Left forelimb (tissue), 1 donor: ENCODE measurements around the gene UTP25.
A peak's percentile ranks its signal among the peaks of the same experiment; 100 is the strongest.
"Not testable (repeated sequence)": the region's sequence is repeated elsewhere in the genome, so short reads cannot be mapped to it uniquely, and the experiment has no call there.

Experiments
- DNase-seq: peaks from one replicate; pipeline ENCODE4 v3.0.0-alpha.2; 2018; ENCODE audit warnings: low spot score

UTP25 gene

GRCh38 chr1:209827384-209828262, at the start of gene UTP25:
Gene UTP25, plus strand, starts transcription at chr1:209827972. Its CDS starts 92 bp downstream, at chr1:209828064.
- DNase-seq = peak; percentile 94

GRCh38 chr1:209778102-209778501, 49.7 kb upstream of the UTP25 start:
- no peak for DNase-seq

- DNase-seq = no peak
Measured at GRCh38 chr1:209780268-209780667, 47.5 kb upstream of the UTP25 start.

GRCh38 chr1:209783386-209783785, 44.4 kb upstream of the UTP25 start:
- no peak for DNase-seq

GRCh38 chr1:209784265-209785169, 43.3 kb upstream of the UTP25 start, which contains the start of gene C1orf74:
Gene C1orf74, minus strand, starts transcription at chr1:209784559. Its CDS starts 925 bp downstream, at chr1:209783634.
- peak; percentile 100 for DNase-seq

- no peak for DNase-seq
Measured at GRCh38 chr1:209785592-209785991, 42.2 kb upstream of the UTP25 start.

GRCh38 chr1:209786146-209786545, 41.6 kb upstream of the UTP25 start:
- no peak for DNase-seq

- no peak for DNase-seq
Measured at GRCh38 chr1:209787551-209787950, 40.2 kb upstream of the UTP25 start.

- DNase-seq = no peak
Measured at GRCh38 chr1:209789245-209789644, 38.5 kb upstream of the UTP25 start.

- no peak for DNase-seq
Measured at GRCh38 chr1:209790286-209791193, 37.2 kb upstream of the UTP25 start.

GRCh38 chr1:209791920-209792319, 35.9 kb upstream of the UTP25 start:
- DNase-seq = no peak

GRCh38 chr1:209793711-209794110, 34.1 kb upstream of the UTP25 start:
- DNase-seq = not testable (repeated sequence)

- no peak for DNase-seq
Measured at GRCh38 chr1:209797978-209798639, 29.7 kb upstream of the UTP25 start.

- no peak for DNase-seq
Measured at GRCh38 chr1:209800984-209801834, 26.6 kb upstream of the UTP25 start.

- DNase-seq = no peak
Measured at GRCh38 chr1:209802117-209802779, 25.5 kb upstream of the UTP25 start.

GRCh38 chr1:209802780-209803152, 25.0 kb upstream of the UTP25 start:
- DNase-seq = no peak

- no peak for DNase-seq
Measured at GRCh38 chr1:209803568-209803967, 24.2 kb upstream of the UTP25 start.

- DNase-seq = no peak
Measured at GRCh38 chr1:209805341-209805781, 22.4 kb upstream of the UTP25 start.
